ENCODE data around the gene RDX. TPM values are rescaled to one million over a fixed set of nuclear protein-coding genes. Genes with fewer than 3 reads are reported as not detected.
"Not testable (repeated sequence)": the region's sequence is repeated elsewhere in the genome, so short reads cannot be mapped to it uniquely, and the experiment has no call there.

RDX gene
- total and polyA plus RNA-seq, 9 of the 15 experiments (the other 6 are each of a cell fraction or from before 2014, with no cell fraction given), result 35.6 to 62.1 (median 54.3) TPM

- H4K20me1 ChIP-seq (replicated peaks; ENCODE audit: control insufficient read depth, insufficient read depth, low read length); H3K9me1 ChIP-seq (ENCODE audit: control insufficient read depth, insufficient read depth, low read length); POLR2A ChIA-PET; H3K79me2 ChIP-seq (ENCODE audit: control insufficient read depth, insufficient read depth, low read length); H3K36me3 ChIP-seq (ENCODE audit: control insufficient read depth, insufficient read depth, low read length); H3K4me3 ChIP-seq; H3K9me3 ChIP-seq (replicated peaks; ENCODE audit: control insufficient read depth, insufficient read depth, low read depth, low read length); FAIRE-seq; H3K27ac ChIP-seq (ENCODE audit: extremely low read depth, low read depth, low read length); H2AFZ ChIP-seq (ENCODE audit: low read depth, low read length); BruUV-seq (replicated peaks); H3K9ac ChIP-seq (ENCODE audit: insufficient read depth in 1 of 2, low read depth in 2 of 2, low read length in 2 of 2); DNase-seq (ENCODE audit: extremely low read depth in 1 of 4, low spot score in 3 of 4); CTCF ChIA-PET (ENCODE audit: low intra/inter-chr PET ratio); ATAC-seq; H3K4me1 ChIP-seq (replicated peaks in 1 of 2; ENCODE audit: control insufficient read depth in 2 of 2, insufficient read depth in 2 of 2, low read length in 2 of 2); H3K4me2 ChIP-seq (ENCODE audit: insufficient read depth, low read length); H3K27me3 ChIP-seq (ENCODE audit: control insufficient read depth in 2 of 2, insufficient read depth in 2 of 2, low read length in 2 of 2): not testable (repeated sequence)
- TF ChIP-seq ZNF146 (CRISPR knock-in tag; IDR thresholded peaks at IDR 0.05; ENCODE audit: unreplicated experiment), result peak; percentile 76
- in situ Hi-C loops (cut with MboI) (loop anchor here (25.0 kb wide), 1 partner anchor 1045 kb away; the partner anchor contains the start of gene POU2AF2), intact Hi-C loops (cut with micrococcal nuclease) (loop anchor here (10.0 kb wide), 1 partner anchor 338 kb away; no protein-coding TSS in a partner anchor)
- 39% methylated on average over 4 of the region's 4 CpGs for WGBS (ENCODE audit: insufficient coverage, low coverage, missing lambda C conversion rate)
These were observed 103.7 kb downstream of the RDX start for GRCh38 chr11:110192604-110193282.

DNA sequence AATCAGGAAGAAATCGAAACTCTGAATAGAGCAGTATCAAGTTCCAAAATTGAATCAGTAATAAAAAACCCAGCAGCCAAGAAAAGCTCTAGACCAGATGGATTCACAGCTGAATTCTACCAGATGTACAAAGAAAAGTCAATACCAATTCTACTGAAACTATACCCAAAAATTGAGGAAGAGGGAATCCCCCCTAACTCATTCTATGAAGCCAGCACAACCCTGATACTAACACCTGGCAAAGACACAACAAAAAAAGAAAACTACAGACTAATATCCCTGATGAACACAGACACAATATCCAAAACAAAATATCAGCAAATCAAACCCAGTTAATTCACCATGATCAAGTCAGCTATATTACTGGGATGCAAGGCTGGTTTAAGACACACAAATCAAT lies 105.5 kb downstream of the RDX start:
- ChIA-PET CTCF (ENCODE audit: low intra/inter-chr PET ratio) (no interaction called here), POLR2A (no interaction called here)
- BruUV-seq (replicated peaks), result no TSS peak
- Histone ChIP-seq H3K4me3 (no peak overlapping the region), H3K4me2 (ENCODE audit: insufficient read depth, low read length) (no peak overlapping the region), H3K9me1 (ENCODE audit: control insufficient read depth, insufficient read depth, low read length) (no peaks in the 10 kb centered on the region), H3K9me3 (replicated peaks; ENCODE audit: control insufficient read depth, insufficient read depth, low read depth, low read length) (no peaks in the 10 kb centered on the region), H3K27me3 (ENCODE audit: control insufficient read depth in 2 of 2, insufficient read depth in 2 of 2, low read length in 2 of 2) (no peaks in the 10 kb centered on the region), H3K4me1 (replicated peaks in 1 of 2; ENCODE audit: control insufficient read depth in 2 of 2, insufficient read depth in 2 of 2, low read length in 2 of 2) (no peaks in the 10 kb centered on the region), H3K36me3 (ENCODE audit: control insufficient read depth, insufficient read depth, low read length) (no peaks in the 10 kb centered on the region), H3K79me2 (ENCODE audit: control insufficient read depth, insufficient read depth, low read length) (no peaks in the 10 kb centered on the region), H3K27ac (ENCODE audit: extremely low read depth, low read depth, low read length) (no peak overlapping the region), H2AFZ (ENCODE audit: low read depth, low read length) (no peak overlapping the region), H4K20me1 (replicated peaks; ENCODE audit: control insufficient read depth, insufficient read depth, low read length) (no peaks in the 10 kb centered on the region), H3K9ac (ENCODE audit: insufficient read depth in 1 of 2, low read depth in 2 of 2, low read length in 2 of 2) (no peak overlapping the region)
- no peak for DNase-seq (ENCODE audit: extremely low read depth in 1 of 4, low spot score in 3 of 4)
- no peak for ATAC-seq
- FAIRE-seq, result no peak
- in situ Hi-C loops (cut with MboI), result loop anchor here (25.0 kb wide), 1 partner anchor 1046 kb away; the partner anchor contains the start of gene POU2AF2
- intact Hi-C loops (cut with micrococcal nuclease), result loop anchor here (10.0 kb wide), 1 partner anchor 336 kb away; no protein-coding TSS in a partner anchor
- WGBS (ENCODE audit: insufficient coverage, low coverage, missing lambda C conversion rate), result 31% methylated on average over 1 of the region's 1 CpG
- no peak for TF ChIP-seq PHF21A (IDR thresholded peaks at IDR 0.05; ENCODE audit: borderline replicate concordance, low read depth)

Data from K562 (cell line).